GM18867 (cell line): ENCODE measurements around the gene MTFR1L.

Experiments used
- ATAC-seq: cut with Tn5 transposase; IDR thresholded peaks from one replicate; pipeline ENCODE4 v1.9.1; 2021; ENCODE audit warnings: mild to moderate bottlenecking, moderate library complexity; ENCODE audit not compliant: unreplicated experiment

MTFR1L gene

GRCh38 chr1:25858906-25859789 is 39.4 kb downstream of the MTFR1L start, which contains the start of gene AUNIP:
TSS of gene AUNIP (minus strand) at chr1:25859457. CDS start at chr1:25859357, 100 bp downstream.
- peak; percentile 92 for ATAC-seq

GRCh38 chr1:25861316-25862286 is 41.8 kb downstream of the MTFR1L start:
- no peak for ATAC-seq

GRCh38 chr1:25862785-25863485 is 43.2 kb downstream of the MTFR1L start:
- ATAC-seq = no peak

- ATAC-seq = no peak
Observed at GRCh38 chr1:25863486-25864262, 43.9 kb downstream of the MTFR1L start.

GRCh38 chr1:25864434-25864833 is 44.7 kb downstream of the MTFR1L start:
- ATAC-seq = no peak

GRCh38 chr1:25866288-25866687 is 46.5 kb downstream of the MTFR1L start:
- ATAC-seq = no peak

- ATAC-seq = no peak
Observed at GRCh38 chr1:25867210-25867991, 47.6 kb downstream of the MTFR1L start.

- ATAC-seq = no peak
Observed at GRCh38 chr1:25869909-25870606, 50.3 kb downstream of the MTFR1L start.

GRCh38 chr1:25870614-25871013 is 50.9 kb downstream of the MTFR1L start:
- no peak for ATAC-seq

GRCh38 chr1:25871086-25871703 is 51.4 kb downstream of the MTFR1L start:
- ATAC-seq = no peak

- ATAC-seq = no peak
Observed at GRCh38 chr1:25871704-25872494, 52.1 kb downstream of the MTFR1L start.

GRCh38 chr1:25872713-25873112 is 53.0 kb downstream of the MTFR1L start:
- ATAC-seq = no peak

GRCh38 chr1:25873120-25873519 is 53.4 kb downstream of the MTFR1L start:
- ATAC-seq = no peak

GRCh38 chr1:25874209-25874608 is 54.5 kb downstream of the MTFR1L start:
- ATAC-seq = no peak

GRCh38 chr1:25874635-25875153 is 54.9 kb downstream of the MTFR1L start:
- no peak for ATAC-seq

GRCh38 chr1:25875154-25875855 is 55.6 kb downstream of the MTFR1L start, which contains the start of gene PAQR7:
TSS of gene PAQR7 (minus strand) at chr1:25875708. CDS start at chr1:25863839, 11,869 bp downstream.
- peak; percentile 69 for ATAC-seq
